GM12878 (cell line): ENCODE measurements around the gene HHAT.

Experiments used
- BACH1 ChIP-seq: fragments of 450-650 bp; IDR thresholded peaks from 2 replicates; pipeline ENCODE4 v1.6.1; 2017; ENCODE audit warnings: mild to moderate bottlenecking, borderline replicate concordance
- BHLHE40 ChIP-seq, 2 experiments: fragments of 450-650 bp in 1 of 2; IDR thresholded peaks; 2 replicates each; pipeline ENCODE4 v1.6.1; 2011 to 2017; ENCODE audit warnings: low read depth in 2 of 2, borderline replicate concordance in 1 of 2, improper control_type of control experiment in 1 of 2, low read length in 1 of 2, mild to moderate bottlenecking in 1 of 2
- CEBPB ChIP-seq, 2 experiments: fragments of 150-350 bp in 1 of 2; IDR thresholded peaks; 2 replicates each; pipeline ENCODE4 v1.6.1; 2012 to 2014; ENCODE audit warnings: low read depth in 2 of 2, low read length in 2 of 2, borderline replicate concordance in 1 of 2, inconsistent platforms in 1 of 2
- EP300 ChIP-seq, 2 experiments: fragments of 150-350 bp in 1 of 2; IDR thresholded peaks; 2 replicates each; pipeline ENCODE4 v1.6.1; 2011 to 2012; ENCODE audit warnings: low read depth in 2 of 2, low read length in 2 of 2, borderline replicate concordance in 1 of 2, improper control_type of control experiment in 1 of 2, inconsistent platforms in 1 of 2; ENCODE audit not compliant: control insufficient read depth in 1 of 2
- POLR2A ChIP-seq: IDR thresholded peaks from 2 replicates; pipeline ENCODE4 v1.6.1; 2011; ENCODE audit warnings: low read depth, mild to moderate bottlenecking, low read length
- RAD21 ChIP-seq: IDR thresholded peaks from 2 replicates; pipeline ENCODE4 v1.6.1; 2011; ENCODE audit warnings: mild to moderate bottlenecking, low read depth, low read length, moderate library complexity; ENCODE audit not compliant: insufficient read depth
- SMC3 ChIP-seq: IDR thresholded peaks from 2 replicates; pipeline ENCODE4 v1.6.1; 2011; ENCODE audit warnings: low read length, improper control_type of control experiment, borderline replicate concordance
- USF2 ChIP-seq: IDR thresholded peaks from 2 replicates; pipeline ENCODE4 v1.6.1; 2011; ENCODE audit warnings: low read depth, low read length, improper control_type of control experiment, borderline replicate concordance
- YY1 ChIP-seq: IDR thresholded peaks from 2 replicates; pipeline ENCODE4 v1.6.1; 2011; ENCODE audit warnings: low read depth, mild to moderate bottlenecking, low read length
- TF ChIP-seq, protein P1 (sequence below), 3 experiments: IDR thresholded peaks in 2 of 3; conservative IDR thresholded peaks in 1 of 3; 2 replicates each; pipeline ENCODE4 v1.5.1; 2011; ENCODE audit warnings: low read depth in 3 of 3, low read length in 3 of 3, mild to moderate bottlenecking in 3 of 3, control low read depth in 2 of 3, moderate library complexity in 2 of 3, inconsistent platforms in 1 of 3, mixed read lengths in 1 of 3; ENCODE audit not compliant: control insufficient read depth in 2 of 3, insufficient read depth in 1 of 3; ENCODE audit errors: extremely low read depth in 1 of 3
- TF ChIP-seq, protein P2 (sequence below): IDR thresholded peaks from 2 replicates; pipeline ENCODE4 v1.6.1; 2012; ENCODE audit warnings: low read depth, low read length, improper control_type of control experiment
- TF ChIP-seq, protein P3 (sequence below): fragments of 450-650 bp; IDR thresholded peaks from 2 replicates; pipeline ENCODE4 v1.6.1; 2016; ENCODE audit warnings: mild to moderate bottlenecking

- no peak for TF ChIP-seq USF2
- TF ChIP-seq, protein P1, sequence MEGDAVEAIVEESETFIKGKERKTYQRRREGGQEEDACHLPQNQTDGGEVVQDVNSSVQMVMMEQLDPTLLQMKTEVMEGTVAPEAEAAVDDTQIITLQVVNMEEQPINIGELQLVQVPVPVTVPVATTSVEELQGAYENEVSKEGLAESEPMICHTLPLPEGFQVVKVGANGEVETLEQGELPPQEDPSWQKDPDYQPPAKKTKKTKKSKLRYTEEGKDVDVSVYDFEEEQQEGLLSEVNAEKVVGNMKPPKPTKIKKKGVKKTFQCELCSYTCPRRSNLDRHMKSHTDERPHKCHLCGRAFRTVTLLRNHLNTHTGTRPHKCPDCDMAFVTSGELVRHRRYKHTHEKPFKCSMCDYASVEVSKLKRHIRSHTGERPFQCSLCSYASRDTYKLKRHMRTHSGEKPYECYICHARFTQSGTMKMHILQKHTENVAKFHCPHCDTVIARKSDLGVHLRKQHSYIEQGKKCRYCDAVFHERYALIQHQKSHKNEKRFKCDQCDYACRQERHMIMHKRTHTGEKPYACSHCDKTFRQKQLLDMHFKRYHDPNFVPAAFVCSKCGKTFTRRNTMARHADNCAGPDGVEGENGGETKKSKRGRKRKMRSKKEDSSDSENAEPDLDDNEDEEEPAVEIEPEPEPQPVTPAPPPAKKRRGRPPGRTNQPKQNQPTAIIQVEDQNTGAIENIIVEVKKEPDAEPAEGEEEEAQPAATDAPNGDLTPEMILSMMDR (IDR thresholded peaks at IDR 0.05 in 2 of 3, conservative IDR thresholded peaks at IDR 0.05 in 1 of 3; ENCODE audit: control insufficient read depth in 2 of 3, extremely low read depth in 1 of 3, insufficient read depth in 1 of 3, low read depth in 3 of 3, low read length in 3 of 3), result no peak
- TF ChIP-seq, protein P2, sequence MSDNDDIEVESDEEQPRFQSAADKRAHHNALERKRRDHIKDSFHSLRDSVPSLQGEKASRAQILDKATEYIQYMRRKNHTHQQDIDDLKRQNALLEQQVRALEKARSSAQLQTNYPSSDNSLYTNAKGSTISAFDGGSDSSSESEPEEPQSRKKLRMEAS, result no peak
- no peak for TF ChIP-seq CEBPB (IDR thresholded peaks at IDR 0.05; ENCODE audit: borderline replicate concordance in 1 of 2, low read depth in 2 of 2, low read length in 2 of 2)
- TF ChIP-seq SMC3, result no peak
- no peak for TF ChIP-seq POLR2A
- TF ChIP-seq, protein P3, sequence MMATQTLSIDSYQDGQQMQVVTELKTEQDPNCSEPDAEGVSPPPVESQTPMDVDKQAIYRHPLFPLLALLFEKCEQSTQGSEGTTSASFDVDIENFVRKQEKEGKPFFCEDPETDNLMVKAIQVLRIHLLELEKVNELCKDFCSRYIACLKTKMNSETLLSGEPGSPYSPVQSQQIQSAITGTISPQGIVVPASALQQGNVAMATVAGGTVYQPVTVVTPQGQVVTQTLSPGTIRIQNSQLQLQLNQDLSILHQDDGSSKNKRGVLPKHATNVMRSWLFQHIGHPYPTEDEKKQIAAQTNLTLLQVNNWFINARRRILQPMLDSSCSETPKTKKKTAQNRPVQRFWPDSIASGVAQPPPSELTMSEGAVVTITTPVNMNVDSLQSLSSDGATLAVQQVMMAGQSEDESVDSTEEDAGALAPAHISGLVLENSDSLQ, result no peak
- no peak for TF ChIP-seq EP300 (IDR thresholded peaks at IDR 0.05; ENCODE audit: borderline replicate concordance in 1 of 2, control insufficient read depth in 1 of 2, low read depth in 2 of 2, low read length in 2 of 2)
- TF ChIP-seq RAD21, result no peak
- TF ChIP-seq YY1, result no peak
- no peak for TF ChIP-seq BHLHE40 (IDR thresholded peaks at IDR 0.05; ENCODE audit: borderline replicate concordance in 1 of 2, low read depth in 2 of 2, low read length in 1 of 2)
- TF ChIP-seq BACH1, result no peak
These were observed 362.4 kb downstream of the HHAT start for GRCh38 chr1:210691039-210691610.
